ENCODE data around the gene MYO5A.
"Not testable (repeated sequence)": the region's sequence is repeated elsewhere in the genome, so short reads cannot be mapped to it uniquely, and the experiment has no call there.

Gene MYO5A

GRCh38 chr15:52440946-52441345 lies 87.7 kb downstream of the MYO5A start:
- H3K4me1 ChIP-seq (ENCODE audit: insufficient read depth, low read length, poor library complexity, severe bottlenecking) = no peaks in the 10 kb centered on the region
- no peak overlapping the region for H3K4me3 ChIP-seq (ENCODE audit: low read length, poor library complexity, severe bottlenecking)
- no peak overlapping the region for H2AFZ ChIP-seq (ENCODE audit: low read length)
- peaks cover 3% of the 10 kb centered on the region; the same call in 1 of the 2 replicates for H3K79me2 ChIP-seq (ENCODE audit: insufficient read depth, low read length)
- no peak overlapping the region for H3K9ac ChIP-seq (ENCODE audit: low read depth, low read length, poor library complexity, severe bottlenecking)
- no peaks in the 10 kb centered on the region for H3K9me3 ChIP-seq (ENCODE audit: insufficient read depth, low read depth, low read length)
- H3K4me2 ChIP-seq (ENCODE audit: low read depth, low read length, poor library complexity, severe bottlenecking) = no peak overlapping the region
- no peaks in the 10 kb centered on the region for H3K36me3 ChIP-seq (ENCODE audit: insufficient read depth, low read length)
- H3F3A ChIP-seq (ENCODE audit: low read depth) = no peaks in the 10 kb centered on the region
- no peaks in the 10 kb centered on the region for H4K20me1 ChIP-seq (ENCODE audit: insufficient read depth, low read length, poor library complexity, severe bottlenecking)
- H3K27me3 ChIP-seq (ENCODE audit: insufficient read depth, low read length, poor library complexity, severe bottlenecking) = no peaks in the 10 kb centered on the region
- H3K9me2 ChIP-seq (replicated peaks; ENCODE audit: low read depth, low read length) = no peaks in the 10 kb centered on the region
- TF ChIP-seq EZH2phosphoT487 (IDR thresholded peaks at IDR 0.05; ENCODE audit: borderline replicate concordance) (no peak), CTCF (conservative IDR thresholded peaks at IDR 0.05; ENCODE audit: low read length) (no peak)

- H3F3A ChIP-seq (ENCODE audit: low read depth) = no peaks in the 10 kb centered on the region
- no peaks in the 10 kb centered on the region for H3K4me1 ChIP-seq (ENCODE audit: insufficient read depth, low read length, poor library complexity, severe bottlenecking)
- H3K9ac ChIP-seq (ENCODE audit: low read depth, low read length, poor library complexity, severe bottlenecking) = no peak overlapping the region
- H3K36me3 ChIP-seq (ENCODE audit: insufficient read depth, low read length) = no peaks in the 10 kb centered on the region
- TF ChIP-seq CTCF (conservative IDR thresholded peaks at IDR 0.05; ENCODE audit: low read length) (no peak), EZH2phosphoT487 (IDR thresholded peaks at IDR 0.05; ENCODE audit: borderline replicate concordance) (no peak)
- no peak overlapping the region for H3K4me2 ChIP-seq (ENCODE audit: low read depth, low read length, poor library complexity, severe bottlenecking)
- H3K4me3 ChIP-seq (ENCODE audit: low read length, poor library complexity, severe bottlenecking) = no peak overlapping the region
- H3K27me3 ChIP-seq (ENCODE audit: insufficient read depth, low read length, poor library complexity, severe bottlenecking) = no peaks in the 10 kb centered on the region
- H4K20me1 ChIP-seq (ENCODE audit: insufficient read depth, low read length, poor library complexity, severe bottlenecking) = no peaks in the 10 kb centered on the region
- no peak overlapping the region for H2AFZ ChIP-seq (ENCODE audit: low read length)
- no peaks in the 10 kb centered on the region for H3K9me2 ChIP-seq (replicated peaks; ENCODE audit: low read depth, low read length)
- H3K9me3 ChIP-seq (ENCODE audit: insufficient read depth, low read depth, low read length) = no peaks in the 10 kb centered on the region
- H3K79me2 ChIP-seq (ENCODE audit: insufficient read depth, low read length) = peaks cover 3% of the 10 kb centered on the region; the same call in 1 of the 2 replicates
Measured at GRCh38 chr15:52440414-52440813, 88.3 kb downstream of the MYO5A start.

GRCh38 chr15:52439470-52439869 lies 89.2 kb downstream of the MYO5A start:
- Histone ChIP-seq H3K4me1 (ENCODE audit: insufficient read depth, low read length, poor library complexity, severe bottlenecking) (no peaks in the 10 kb centered on the region), H3K9me3 (ENCODE audit: insufficient read depth, low read depth, low read length) (no peaks in the 10 kb centered on the region), H4K20me1 (ENCODE audit: insufficient read depth, low read length, poor library complexity, severe bottlenecking) (no peaks in the 10 kb centered on the region), H3K4me2 (ENCODE audit: low read depth, low read length, poor library complexity, severe bottlenecking) (no peak overlapping the region), H3K27me3 (ENCODE audit: insufficient read depth, low read length, poor library complexity, severe bottlenecking) (no peaks in the 10 kb centered on the region), H3F3A (ENCODE audit: low read depth) (no peaks in the 10 kb centered on the region), H3K36me3 (ENCODE audit: insufficient read depth, low read length) (no peaks in the 10 kb centered on the region), H3K9me2 (replicated peaks; ENCODE audit: low read depth, low read length) (no peaks in the 10 kb centered on the region), H3K4me3 (ENCODE audit: low read length, poor library complexity, severe bottlenecking) (no peak overlapping the region), H3K79me2 (ENCODE audit: insufficient read depth, low read length) (peaks cover 3% of the 10 kb centered on the region; the same call in 1 of the 2 replicates), H3K9ac (ENCODE audit: low read depth, low read length, poor library complexity, severe bottlenecking) (no peak overlapping the region), H2AFZ (ENCODE audit: low read length) (no peak overlapping the region)
- TF ChIP-seq CTCF (conservative IDR thresholded peaks at IDR 0.05; ENCODE audit: low read length) = no peak
- TF ChIP-seq EZH2phosphoT487 (IDR thresholded peaks at IDR 0.05; ENCODE audit: borderline replicate concordance) = no peak

GRCh38 chr15:52439042-52439441 lies 89.6 kb downstream of the MYO5A start:
- H2AFZ ChIP-seq (ENCODE audit: low read length); H3K4me2 ChIP-seq (ENCODE audit: low read depth, low read length, poor library complexity, severe bottlenecking); H3K79me2 ChIP-seq (ENCODE audit: insufficient read depth, low read length); H3F3A ChIP-seq (ENCODE audit: low read depth); H3K9me2 ChIP-seq (replicated peaks; ENCODE audit: low read depth, low read length); H3K4me3 ChIP-seq (ENCODE audit: low read length, poor library complexity, severe bottlenecking); H3K9me3 ChIP-seq (ENCODE audit: insufficient read depth, low read depth, low read length); H3K9ac ChIP-seq (ENCODE audit: low read depth, low read length, poor library complexity, severe bottlenecking); H3K27me3 ChIP-seq (ENCODE audit: insufficient read depth, low read length, poor library complexity, severe bottlenecking); H3K36me3 ChIP-seq (ENCODE audit: insufficient read depth, low read length); H4K20me1 ChIP-seq (ENCODE audit: insufficient read depth, low read length, poor library complexity, severe bottlenecking); H3K4me1 ChIP-seq (ENCODE audit: insufficient read depth, low read length, poor library complexity, severe bottlenecking): not testable (repeated sequence)

Measured in Loucy (cell line).